H1 (cell line): ENCODE results near the gene LTBP4. TPM values are rescaled to one million over a fixed set of nuclear protein-coding genes. Genes with fewer than 3 reads are reported as not detected.

Experiments used
- EGR1 ChIP-seq: IDR thresholded peaks from 2 replicates; pipeline ENCODE4 v1.6.1; 2011; ENCODE audit warnings: low read depth, low read length, borderline replicate concordance
- NANOG ChIP-seq: IDR thresholded peaks from 2 replicates; pipeline ENCODE4 v1.6.1; 2011; ENCODE audit warnings: low read length, low read depth, mild to moderate bottlenecking, inconsistent platforms; ENCODE audit not compliant: insufficient read depth, poor library complexity, severe bottlenecking
- NRF1 ChIP-seq: IDR thresholded peaks from 2 replicates; pipeline ENCODE4 v1.6.1; 2011; ENCODE audit warnings: mild to moderate bottlenecking, low read depth, low read length, improper control_type of control experiment
- polyA plus RNA-seq, 7 experiments: library from polyadenylated mRNA; depleted of rRNA in 3 of 7; stranded (reverse) in 5 of 7; unstranded in 2 of 7; fragments of >200 nt in 5 of 7; fragments of 200-250 nt in 2 of 7; gene quantifications; 1 replicate in 5 of 7; 2 replicates in 1 of 7; 4 replicates in 1 of 7; pipeline versions ENCODE4 v1.2.1 to v1.2.3, GENCODE V29; 2011 to 2013; ENCODE audit warnings: missing spikeins in 2 of 7, mixed read lengths in 2 of 7
- total RNA-seq: library from RNA; stranded (reverse); fragmentation: NEBNext Ultra II Directional; extraction: Animal tissue kit (Norgen Biotek cat#: 25700); gene quantifications from 2 replicates; pipeline ENCODE4 v1.2.1, GENCODE V29; 2021

Gene LTBP4
- total and polyA plus RNA-seq, 2 of the 8 experiments (the other 6 are each of a cell fraction or from before 2014, with no cell fraction given), result 54.5 to 77.1 TPM

- TF ChIP-seq NRF1 (no peak), NANOG (no peak), EGR1 (no peak)
These were observed 29.2 kb upstream of the LTBP4 start (continued) for GRCh38 chr19:40571831-40572495.
